PC-9 (cell line): ENCODE measurements around the gene OTULIN.

ENCODE experiments used
- EZH2 ChIP-seq: fragments of 200-600 bp; sonication (generic); IDR thresholded peaks from 2 replicates; pipeline ENCODE4 v1.8.0; 2017; ENCODE audit warnings: antibody characterized with exemption, low read depth
- TF ChIP-seq, protein P1 (sequence below): fragments of 200-600 bp; sonication (generic); conservative IDR thresholded peaks from 2 replicates; pipeline ENCODE4 v1.6.1; 2017; ENCODE audit warnings: mixed run types, antibody characterized with exemption, mild to moderate bottlenecking, moderate library complexity

DNA sequence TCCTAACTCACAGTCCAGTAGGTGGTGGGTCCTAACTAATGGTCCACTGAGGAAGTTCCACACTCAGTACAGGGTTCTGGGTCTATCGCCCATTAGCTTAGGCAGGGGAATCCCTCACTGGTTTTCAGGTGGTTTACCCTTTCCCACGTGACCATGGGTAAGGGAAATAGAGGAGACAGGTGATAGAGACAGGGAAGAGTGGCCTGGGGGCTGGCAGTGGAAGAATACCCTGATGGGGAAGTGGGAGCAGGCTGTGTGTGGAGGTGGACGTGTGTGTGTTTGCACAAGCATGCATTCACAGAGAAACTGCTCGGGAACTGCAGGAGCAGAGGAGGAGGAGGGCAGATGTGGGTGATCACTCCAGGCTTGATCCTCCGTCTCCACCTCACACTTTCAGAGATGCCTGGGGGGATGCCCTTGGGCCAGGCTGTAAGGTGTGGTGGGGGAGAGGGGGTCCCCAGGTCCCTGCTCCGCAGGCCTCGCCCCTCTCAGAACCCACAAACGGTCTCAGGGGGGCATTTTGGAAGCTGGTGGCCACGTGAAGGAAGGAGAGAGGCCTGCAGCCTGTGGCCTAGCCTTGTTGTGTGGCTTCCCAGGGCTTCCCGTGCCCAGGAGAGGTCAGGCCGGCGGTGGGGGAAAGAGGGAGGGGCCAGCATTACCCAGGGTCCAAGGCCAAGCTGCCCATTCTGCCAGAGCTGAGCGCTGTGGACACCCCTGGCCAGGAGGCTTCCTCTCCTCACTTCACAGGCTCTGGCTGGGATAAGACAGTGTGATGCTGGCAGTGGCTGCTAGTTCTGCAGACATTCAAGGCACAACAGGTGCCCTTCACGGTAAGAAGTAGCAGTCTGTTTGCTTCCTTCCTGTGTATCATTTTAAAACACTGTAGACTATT lies 80.0 kb downstream of the OTULIN start:
- TF ChIP-seq, protein P1, sequence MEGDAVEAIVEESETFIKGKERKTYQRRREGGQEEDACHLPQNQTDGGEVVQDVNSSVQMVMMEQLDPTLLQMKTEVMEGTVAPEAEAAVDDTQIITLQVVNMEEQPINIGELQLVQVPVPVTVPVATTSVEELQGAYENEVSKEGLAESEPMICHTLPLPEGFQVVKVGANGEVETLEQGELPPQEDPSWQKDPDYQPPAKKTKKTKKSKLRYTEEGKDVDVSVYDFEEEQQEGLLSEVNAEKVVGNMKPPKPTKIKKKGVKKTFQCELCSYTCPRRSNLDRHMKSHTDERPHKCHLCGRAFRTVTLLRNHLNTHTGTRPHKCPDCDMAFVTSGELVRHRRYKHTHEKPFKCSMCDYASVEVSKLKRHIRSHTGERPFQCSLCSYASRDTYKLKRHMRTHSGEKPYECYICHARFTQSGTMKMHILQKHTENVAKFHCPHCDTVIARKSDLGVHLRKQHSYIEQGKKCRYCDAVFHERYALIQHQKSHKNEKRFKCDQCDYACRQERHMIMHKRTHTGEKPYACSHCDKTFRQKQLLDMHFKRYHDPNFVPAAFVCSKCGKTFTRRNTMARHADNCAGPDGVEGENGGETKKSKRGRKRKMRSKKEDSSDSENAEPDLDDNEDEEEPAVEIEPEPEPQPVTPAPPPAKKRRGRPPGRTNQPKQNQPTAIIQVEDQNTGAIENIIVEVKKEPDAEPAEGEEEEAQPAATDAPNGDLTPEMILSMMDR, result no peak
- no peak for TF ChIP-seq EZH2
